ENCODE data around the gene SKP2. TPM values are rescaled to one million over a fixed set of nuclear protein-coding genes. Genes with fewer than 3 reads are reported as not detected.

Gene SKP2
- total RNA-seq, 4 donors from 2014 or later: 2.3 to 56.8 (median 9.5) TPM

- no peaks in the 10 kb centered on the region for H3K9me3 ChIP-seq
- no peak for DNase-seq
- intact Hi-C loops (cut with DNase I; ENCODE audit: low total_unique reads): no loop called here
- TF ChIP-seq CTCF (IDR thresholded peaks at IDR 0.05) (no peak), POLR2A (IDR thresholded peaks at IDR 0.05) (no peak)
- H3K36me3 ChIP-seq: peaks cover 0 to 2% of the 10 kb centered on the region in 2 donors
- no peak overlapping the region for H3K4me3 ChIP-seq
- no peaks in the 10 kb centered on the region for H3K27me3 ChIP-seq
- no peak overlapping the region for H3K27ac ChIP-seq
- H3K4me1 ChIP-seq: no peaks in the 10 kb centered on the region
These were observed 47.7 kb downstream of the SKP2 start for GRCh38 chr5:36199620-36200019.

- no peak for TF ChIP-seq POLR2A (IDR thresholded peaks at IDR 0.05)
- no peak for TF ChIP-seq CTCF (IDR thresholded peaks at IDR 0.05)
- Histone ChIP-seq H3K4me3 (no peak overlapping the region), H3K36me3 (peaks cover 0 to 2% of the 10 kb centered on the region in 2 donors), H3K9me3 (no peaks in the 10 kb centered on the region), H3K27ac (no peak overlapping the region), H3K4me1 (no peaks in the 10 kb centered on the region), H3K27me3 (no peaks in the 10 kb centered on the region)
- DNase-seq: no peak
- intact Hi-C loops (cut with DNase I; ENCODE audit: low total_unique reads): no loop called here
These were observed 48.6 kb downstream of the SKP2 start for GRCh38 chr5:36200513-36200912.

- Histone ChIP-seq H3K27me3 (no peaks in the 10 kb centered on the region), H3K4me3 (no peak overlapping the region), H3K27ac (no peak overlapping the region), H3K4me1 (no peaks in the 10 kb centered on the region), H3K36me3 (no peaks in the 10 kb centered on the region), H3K9me3 (no peaks in the 10 kb centered on the region)
- TF ChIP-seq CTCF (IDR thresholded peaks at IDR 0.05): no peak
- no peak for TF ChIP-seq POLR2A (IDR thresholded peaks at IDR 0.05)
- intact Hi-C loops (cut with DNase I; ENCODE audit: low total_unique reads): no loop called here
- DNase-seq: no peak
These were observed 50.6 kb downstream of the SKP2 start for GRCh38 chr5:36202521-36202961.

GRCh38 chr5:36205329-36205728 lies 53.4 kb downstream of the SKP2 start:
- intact Hi-C loops (cut with DNase I; ENCODE audit: low total_unique reads): no loop called here
- H3K4me3 ChIP-seq: no peak overlapping the region
- H3K36me3 ChIP-seq: no peaks in the 10 kb centered on the region
- TF ChIP-seq CTCF (IDR thresholded peaks at IDR 0.05): no peak
- no peak for TF ChIP-seq POLR2A (IDR thresholded peaks at IDR 0.05)
- no peak overlapping the region for H3K27ac ChIP-seq
- no peaks in the 10 kb centered on the region for H3K4me1 ChIP-seq
- no peaks in the 10 kb centered on the region for H3K9me3 ChIP-seq
- no peaks in the 10 kb centered on the region for H3K27me3 ChIP-seq
- DNase-seq: no peak

- TF ChIP-seq CTCF (IDR thresholded peaks at IDR 0.05): no peak
- Histone ChIP-seq H3K4me3 (no peak overlapping the region), H3K27ac (no peak overlapping the region), H3K27me3 (no peaks in the 10 kb centered on the region), H3K36me3 (no peaks in the 10 kb centered on the region), H3K9me3 (no peaks in the 10 kb centered on the region), H3K4me1 (no peaks in the 10 kb centered on the region)
- no peak for DNase-seq
- intact Hi-C loops (cut with DNase I; ENCODE audit: low total_unique reads): no loop called here
These were observed 55.0 kb downstream of the SKP2 start for GRCh38 chr5:36206913-36207312.
